ENCODE data around the gene OGFOD1. TPM values are rescaled to one million over a fixed set of nuclear protein-coding genes. Genes with fewer than 3 reads are reported as not detected.
"Not testable (repeated sequence)": the region's sequence is repeated elsewhere in the genome, so short reads cannot be mapped to it uniquely, and the experiment has no call there.

The OGFOD1 gene
- total RNA-seq, 2 donors from 2014 or later = 22.6 to 40.1 TPM

- ATAC-seq (no peak), DNase-seq (no peak)
- intact Hi-C loops (cut with DNase I) = no loop called here
Measured at GRCh38 chr16:56475201-56475600, 23.8 kb downstream of the OGFOD1 start.

GRCh38 chr16:56477096-56477878 is 25.9 kb downstream of the OGFOD1 start:
- intact Hi-C loops (cut with DNase I) = no loop called here
- DNase-seq (no peak), ATAC-seq (peak in 1 of 2 donors; percentile 95)

DNA sequence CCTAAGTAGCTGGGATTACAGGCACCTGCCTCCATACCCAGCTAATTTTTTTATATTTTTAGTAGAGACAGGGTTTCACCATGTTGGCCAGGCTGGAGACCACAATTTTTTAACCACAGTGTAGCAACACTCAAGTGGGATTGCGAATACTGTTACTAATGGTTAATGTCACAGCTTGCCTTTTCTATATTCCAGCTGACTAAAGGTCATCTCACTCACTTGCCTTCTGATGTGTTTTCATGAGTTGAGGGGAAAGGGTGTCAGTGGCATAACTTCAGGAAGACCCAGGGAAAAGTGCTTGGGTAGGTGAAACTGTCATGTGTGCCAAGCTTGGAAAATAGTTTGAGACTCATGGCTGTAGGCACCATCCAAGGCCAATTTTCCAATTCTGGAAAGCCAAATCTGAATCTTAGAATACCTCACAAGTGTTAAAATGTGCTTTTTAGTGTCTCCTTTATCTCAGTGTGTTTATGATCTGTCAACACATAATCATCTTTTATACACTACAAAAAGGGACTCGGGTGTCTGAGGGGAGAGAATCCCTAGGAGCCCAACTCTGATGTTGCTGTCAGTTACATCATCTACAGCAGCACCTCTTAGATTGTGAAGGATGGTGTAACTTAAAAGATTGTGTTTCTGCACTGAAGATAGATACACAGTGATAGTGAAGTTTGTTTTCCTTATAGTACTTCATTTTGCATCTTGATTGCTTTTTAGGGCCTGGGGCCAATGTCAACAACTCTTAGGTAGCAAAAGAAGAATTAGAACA is 27.1 kb downstream of the OGFOD1 start:
- intact Hi-C loops (cut with DNase I) = no loop called here
- ATAC-seq = no peak
- no peak for DNase-seq

- no peak for DNase-seq
- no peak for ATAC-seq
- intact Hi-C loops (cut with DNase I) = no loop called here
Measured at GRCh38 chr16:56479469-56479868, 28.1 kb downstream of the OGFOD1 start.

DNA sequence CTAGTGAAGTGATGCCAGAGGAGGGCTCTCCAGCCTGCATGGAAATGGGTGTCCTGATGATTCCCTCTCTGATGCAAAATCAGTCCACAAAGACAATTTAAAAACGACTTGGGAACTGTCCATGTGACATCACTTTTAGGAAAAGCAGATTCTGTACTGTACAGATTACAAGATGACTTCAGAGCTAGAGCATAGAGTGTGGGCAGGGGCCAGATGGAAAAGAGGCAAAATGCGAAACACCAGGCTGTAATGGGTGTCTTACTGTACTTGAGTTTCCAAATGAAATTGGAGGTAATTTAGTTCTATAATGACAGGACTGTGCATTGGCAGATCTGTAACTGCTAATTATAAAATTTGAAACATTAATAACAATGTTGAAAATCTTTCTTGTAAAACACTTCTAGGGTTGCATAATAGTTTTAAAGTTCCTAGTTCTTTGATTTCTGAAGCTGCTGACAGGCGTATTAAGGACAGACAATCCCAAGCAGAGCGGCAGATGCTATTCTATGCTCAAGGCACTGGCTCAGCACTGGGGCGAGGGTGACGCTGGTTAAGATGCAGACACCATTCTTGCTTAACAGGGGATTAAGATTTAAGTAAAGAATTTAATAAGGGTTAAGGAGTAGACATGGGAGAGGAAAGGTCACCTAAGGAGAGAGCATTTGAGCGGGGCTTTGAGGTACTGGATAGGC is 29.6 kb downstream of the OGFOD1 start:
- intact Hi-C loops (cut with DNase I) = no loop called here
- no peak for DNase-seq
- no peak for ATAC-seq

DNA sequence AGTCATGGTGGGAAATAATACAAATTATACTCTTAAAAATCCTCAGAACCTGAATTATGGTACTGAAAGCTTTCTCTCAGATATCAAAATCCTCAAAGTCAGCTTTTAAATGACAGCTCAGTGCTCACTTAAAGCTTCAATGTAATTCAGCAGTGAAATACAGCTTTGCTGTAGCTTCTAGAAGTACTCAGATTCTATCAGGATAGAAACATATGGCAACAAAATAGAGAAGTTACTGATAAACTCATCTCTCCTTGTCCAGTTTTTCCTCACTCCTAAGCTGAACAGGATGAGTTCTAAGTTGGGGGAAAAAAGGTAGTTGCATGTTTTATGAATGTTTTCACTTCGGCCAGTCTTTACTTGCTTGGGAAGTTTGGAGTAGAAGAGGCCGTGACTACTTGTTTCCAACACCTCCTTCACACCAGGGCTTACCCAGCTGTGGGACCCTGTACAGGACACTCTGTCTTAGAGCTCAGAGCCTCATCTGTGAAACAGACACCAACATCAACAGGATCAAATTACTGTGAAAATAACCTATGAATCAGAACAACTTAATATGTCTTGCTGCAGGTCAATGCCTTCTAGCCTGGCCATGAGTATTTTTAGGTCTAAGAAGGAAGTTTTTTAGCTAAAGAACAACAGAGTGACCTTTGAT is 30.2 kb downstream of the OGFOD1 start:
- intact Hi-C loops (cut with DNase I) = no loop called here
- DNase-seq (no peak), ATAC-seq (peak in 1 of 2 donors; percentile 65)

DNA sequence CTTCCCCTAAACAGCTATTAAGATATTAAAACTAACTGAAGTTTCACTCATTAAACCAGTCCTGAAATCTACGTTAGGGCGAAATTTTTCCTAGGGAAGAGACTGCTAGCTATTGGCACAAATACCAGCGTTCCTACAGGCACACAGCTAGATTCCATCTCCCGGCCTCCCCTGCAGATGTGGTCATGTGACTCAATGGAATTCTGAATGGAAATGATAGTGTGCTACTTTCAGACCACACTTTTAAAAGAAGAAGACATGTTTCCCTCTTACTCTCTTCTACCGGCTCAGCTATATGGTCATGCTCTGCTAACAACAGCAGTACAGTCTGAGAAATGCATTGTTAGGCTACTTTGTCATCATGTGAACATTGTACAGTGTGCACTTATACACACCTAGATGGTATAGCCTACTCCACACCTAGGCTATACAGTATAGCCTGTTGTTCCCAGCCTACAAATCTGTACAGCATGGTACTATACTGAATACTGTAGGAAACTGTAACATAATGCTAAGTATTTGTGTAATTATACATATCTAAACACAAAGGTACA is 31.4 kb downstream of the OGFOD1 start:
- ATAC-seq (no peak), DNase-seq (no peak)
- intact Hi-C loops (cut with DNase I) = no loop called here

- intact Hi-C loops (cut with DNase I) = no loop called here
- ATAC-seq (no peak), DNase-seq (no peak)
Measured at GRCh38 chr16:56483394-56483793, 32.0 kb downstream of the OGFOD1 start.

DNA sequence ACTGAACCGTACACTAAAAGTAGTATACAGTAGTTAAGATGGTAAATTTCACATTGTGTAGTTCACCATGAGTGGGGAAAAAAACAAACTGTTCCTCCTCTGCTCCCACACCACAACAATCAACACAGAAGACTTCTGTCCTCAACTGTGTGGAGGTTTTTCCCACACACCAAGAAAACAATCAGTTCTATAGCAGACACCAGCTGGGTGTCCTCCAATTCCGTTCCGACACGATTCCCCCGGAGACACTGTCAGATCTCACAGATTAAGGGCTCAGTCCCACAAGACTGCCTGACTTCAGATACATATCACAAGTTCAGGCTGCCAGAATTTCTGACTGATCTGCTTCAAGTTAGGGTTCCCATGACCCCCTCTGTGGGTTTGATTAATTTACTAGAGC is 36.7 kb downstream of the OGFOD1 start:
- DNase-seq = no peak
- ATAC-seq = no peak
- intact Hi-C loops (cut with DNase I) = no loop called here

- ATAC-seq; DNase-seq; intact Hi-C loops (cut with DNase I): not testable (repeated sequence)
Measured at GRCh38 chr16:56488868-56489267, 37.5 kb downstream of the OGFOD1 start.

DNA sequence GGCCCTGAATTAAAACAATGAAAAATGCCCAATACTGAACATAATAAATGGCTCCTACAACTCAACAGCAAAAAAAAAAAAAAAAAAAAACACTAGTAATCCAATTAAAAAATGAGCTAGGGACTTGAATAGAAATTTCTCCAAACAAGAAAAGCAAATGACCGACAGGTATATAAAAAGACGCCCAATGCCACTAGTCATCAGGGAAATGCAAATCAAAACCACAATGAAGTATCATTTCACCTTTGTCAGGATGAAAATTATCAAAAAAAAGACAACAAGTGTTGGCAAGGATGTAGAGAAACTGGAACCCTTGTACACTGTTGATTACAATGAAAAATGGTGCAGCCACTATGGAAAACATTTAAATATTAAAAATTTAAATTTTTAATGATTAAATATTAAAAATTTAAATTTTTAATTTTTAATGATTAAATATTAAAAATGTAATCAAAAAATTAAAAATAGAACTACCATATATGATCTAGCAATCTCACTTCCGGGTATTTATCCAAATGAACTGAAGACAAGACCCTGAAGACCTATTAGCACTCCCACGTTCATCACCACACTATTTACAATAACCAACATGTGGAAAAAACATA is 40.4 kb downstream of the OGFOD1 start:
- ATAC-seq (no peak), DNase-seq (no peak)
- intact Hi-C loops (cut with DNase I) = no loop called here

DNA sequence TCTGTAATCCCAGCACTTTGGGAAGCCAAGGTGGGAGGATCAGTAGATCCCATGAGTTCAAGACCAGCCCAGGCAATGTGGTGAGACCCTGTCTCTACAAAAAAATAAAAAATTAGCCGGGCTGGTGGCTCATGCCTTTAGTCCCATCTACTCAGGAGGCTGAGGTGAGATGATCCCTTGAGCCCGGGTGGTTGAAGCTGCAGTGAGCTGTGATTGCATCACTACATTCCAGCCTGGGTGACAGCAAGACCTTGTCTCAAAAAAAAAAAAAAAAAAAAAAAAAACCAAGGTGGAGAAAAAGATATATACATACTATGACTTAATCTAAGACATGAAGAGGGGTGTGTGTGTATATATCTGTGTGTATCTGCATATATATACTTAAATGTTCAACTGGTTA is 41.8 kb downstream of the OGFOD1 start:
- DNase-seq = no peak
- intact Hi-C loops (cut with DNase I) = no loop called here
- no peak for ATAC-seq

DNA sequence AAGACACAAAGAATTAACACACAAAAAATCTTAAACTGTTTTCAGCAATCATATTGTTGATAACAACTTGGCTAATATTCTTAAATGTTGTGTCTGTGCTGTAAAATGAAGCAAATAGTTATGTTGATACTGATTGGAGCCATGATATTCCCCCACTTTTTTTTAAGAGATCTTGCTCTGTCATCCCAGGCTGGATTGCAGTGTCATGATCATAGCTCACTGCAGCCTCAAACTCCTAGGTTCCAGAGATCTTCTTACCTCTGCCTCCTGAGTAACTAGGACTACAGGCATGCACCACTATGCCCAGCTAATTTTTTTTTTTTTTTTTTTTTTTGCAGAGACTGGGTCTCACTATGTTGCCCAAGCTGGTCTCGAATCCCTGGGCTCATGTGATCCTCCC is 42.5 kb downstream of the OGFOD1 start:
- intact Hi-C loops (cut with DNase I) = no loop called here
- DNase-seq = no peak
- no peak for ATAC-seq

GRCh38 chr16:56505181-56505580 is 53.8 kb downstream of the OGFOD1 start:
- no peak for DNase-seq
- peak in 1 of 2 donors; percentile 83 for ATAC-seq
- intact Hi-C loops (cut with DNase I) = no loop called here

- peak in 1 of 2 donors; percentile 71 for ATAC-seq
- intact Hi-C loops (cut with DNase I) = no loop called here
- DNase-seq = no peak
Measured at GRCh38 chr16:56506941-56507340, 55.6 kb downstream of the OGFOD1 start.

DNA sequence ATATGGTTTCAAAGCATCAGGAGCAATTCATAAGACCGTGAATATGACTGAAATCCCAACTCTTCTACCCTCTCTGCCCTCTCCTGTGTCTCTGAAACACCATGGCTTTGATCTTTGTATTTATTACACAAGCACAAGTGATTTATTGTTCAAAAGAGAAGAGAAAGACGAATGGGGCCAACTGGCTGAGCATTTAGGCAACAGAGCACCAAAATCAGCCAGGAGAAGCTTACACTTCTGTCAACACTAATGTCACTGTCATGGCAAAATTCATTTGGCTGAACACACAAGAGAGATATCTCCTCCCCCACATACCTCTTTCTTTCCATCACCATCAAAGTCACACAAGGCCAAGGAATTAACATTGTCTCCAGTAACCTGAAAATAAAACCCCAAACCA is 59.2 kb downstream of the OGFOD1 start:
- intact Hi-C loops (cut with DNase I) = loop anchor here in 1 of 2 donors (10.0 kb wide), 1 partner anchor 184 kb away; no protein-coding TSS in a partner anchor
- ATAC-seq (no peak), DNase-seq (no peak)

GRCh38 chr16:56512025-56512424 is 60.7 kb downstream of the OGFOD1 start:
- ATAC-seq (no peak), DNase-seq (no peak)
- intact Hi-C loops (cut with DNase I) = loop anchor here in 1 of 2 donors (10.0 kb wide), 1 partner anchor 183 kb away; no protein-coding TSS in a partner anchor

DNA sequence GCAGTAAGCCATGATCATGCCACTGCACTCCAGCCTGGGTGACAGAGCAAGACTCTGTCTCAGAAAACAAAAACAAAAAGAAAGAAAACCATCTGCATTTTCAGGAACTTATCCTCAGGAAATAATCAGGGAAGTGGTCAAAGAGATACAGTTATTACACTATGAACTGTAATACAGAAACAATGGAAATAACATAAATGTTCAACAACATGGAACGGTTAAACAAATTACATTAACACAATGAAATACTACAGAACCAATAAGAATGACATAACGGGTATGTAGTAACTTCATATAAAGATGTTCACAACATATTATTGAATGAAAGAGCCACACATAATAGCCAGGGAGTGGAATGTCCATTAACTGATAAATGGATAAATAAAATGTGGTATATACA is 61.7 kb downstream of the OGFOD1 start:
- DNase-seq (no peak), ATAC-seq (no peak)
- intact Hi-C loops (cut with DNase I) = loop anchor here in 1 of 2 donors (10.0 kb wide), 1 partner anchor 182 kb away; no protein-coding TSS in a partner anchor
